Posterior vena cava (tissue), 2 donors: ENCODE results near the gene CNN3. TPM values are rescaled to one million over a fixed set of nuclear protein-coding genes. Genes with fewer than 3 reads are reported as not detected.

Source experiments
- DNase-seq: peaks from one replicate; pipeline ENCODE4 v3.0.0-alpha.2; 2020; ENCODE audit warnings: low spot score
- intact Hi-C, 2 donors: fragments of 100-400 bp; cut with DNase I; formaldehyde crosslinking; loops; one replicate each; pipeline versions ENCODE4 v1.14.1 to v1.14.2; 2022 to 2023
- total RNA-seq, 2 donors: library from RNA; stranded (reverse); fragmentation: NEBNext Ultra II Directional; extraction: Animal tissue kit (Norgen Biotek cat#: 25700); gene quantifications; one replicate each; pipeline ENCODE4 v1.2.1, GENCODE V29; 2021
- donor health status: DM: yes; HTN: yes; CAD: no.
- donor health status: DM: yes; HTN: yes; CAD: no.

Gene CNN3
- total RNA-seq, 2 donors from 2014 or later, result 385 to 542 TPM

- no peak for DNase-seq
- intact Hi-C loops, result loop anchor here (5.0 to 10.0 kb wide), 4 partner anchors 45 to 107 kb away; no protein-coding TSS in a partner anchor
These were observed 680 bp upstream of the CNN3 start for GRCh38 chr1:94927405-94928175.

GRCh38 chr1:94926126-94926914 is 590 bp downstream of the CNN3 start:
- peak; percentile 86 for DNase-seq
- intact Hi-C loops, result loop anchor here (5.0 to 10.0 kb wide), 4 partner anchors 46 to 108 kb away; no protein-coding TSS in a partner anchor

GRCh38 chr1:94925561-94926125 is 1.3 kb downstream of the CNN3 start:
- peak; percentile 88 for DNase-seq
- intact Hi-C loops, result loop anchor here (5.0 to 10.0 kb wide), 4 partner anchors 47 to 109 kb away; no protein-coding TSS in a partner anchor

DNA sequence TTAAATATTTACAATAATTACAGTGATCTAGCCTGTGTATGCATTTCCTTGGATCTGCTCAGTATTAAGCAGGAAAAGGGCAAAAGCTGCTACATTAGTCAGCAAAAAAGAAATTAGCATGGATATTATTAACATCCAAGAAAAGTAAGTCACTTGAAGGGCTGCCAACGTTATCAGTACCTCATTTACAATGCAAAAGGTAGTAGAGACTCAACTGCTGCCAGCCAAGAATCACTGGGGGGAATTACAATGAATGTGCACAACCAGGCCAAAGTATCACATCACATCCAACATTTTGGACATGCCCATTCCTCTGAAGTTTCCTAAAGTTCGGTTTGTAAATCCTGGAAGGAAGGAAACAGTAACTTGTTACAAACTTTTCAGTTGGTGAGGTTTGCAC is 1.9 kb downstream of the CNN3 start:
- no peak for DNase-seq
- intact Hi-C loops, result loop anchor here (5.0 to 10.0 kb wide), 4 partner anchors 47 to 110 kb away; no protein-coding TSS in a partner anchor

DNA sequence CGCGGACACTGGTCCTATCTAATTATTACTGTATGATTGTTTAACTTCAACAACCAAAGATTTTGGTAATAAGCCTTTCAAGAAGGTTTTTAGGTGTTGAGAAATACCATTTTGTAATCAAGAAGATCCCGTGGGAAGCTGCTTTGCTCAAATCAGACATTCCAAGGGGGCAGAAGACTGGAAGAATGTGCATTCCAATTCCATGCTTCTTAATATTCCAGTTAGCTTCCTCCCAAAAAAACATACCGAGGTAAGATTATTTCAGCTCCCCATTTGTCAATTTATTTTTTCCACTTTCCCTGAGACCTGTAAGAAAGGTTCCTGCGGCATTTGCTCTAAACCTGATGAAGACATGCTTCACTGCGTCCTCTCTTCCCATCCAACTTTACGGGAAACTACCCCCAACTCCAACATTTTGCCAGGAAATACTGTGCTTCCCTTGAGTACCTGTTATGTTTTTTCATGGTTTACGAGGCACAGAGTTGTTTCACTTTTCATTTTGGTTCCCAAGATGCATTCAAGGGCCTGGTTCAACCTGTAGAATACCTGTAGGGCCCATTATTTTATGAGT is 4.1 kb downstream of the CNN3 start:
- DNase-seq, result no peak
- intact Hi-C loops, result loop anchor here (5.0 to 10.0 kb wide), 3 partner anchors 68 to 112 kb away; no protein-coding TSS in a partner anchor

GRCh38 chr1:94921977-94922376 is 4.9 kb downstream of the CNN3 start:
- intact Hi-C loops, result loop anchor here (5.0 to 10.0 kb wide), 3 partner anchors 67 to 113 kb away; no protein-coding TSS in a partner anchor
- DNase-seq, result no peak

DNA sequence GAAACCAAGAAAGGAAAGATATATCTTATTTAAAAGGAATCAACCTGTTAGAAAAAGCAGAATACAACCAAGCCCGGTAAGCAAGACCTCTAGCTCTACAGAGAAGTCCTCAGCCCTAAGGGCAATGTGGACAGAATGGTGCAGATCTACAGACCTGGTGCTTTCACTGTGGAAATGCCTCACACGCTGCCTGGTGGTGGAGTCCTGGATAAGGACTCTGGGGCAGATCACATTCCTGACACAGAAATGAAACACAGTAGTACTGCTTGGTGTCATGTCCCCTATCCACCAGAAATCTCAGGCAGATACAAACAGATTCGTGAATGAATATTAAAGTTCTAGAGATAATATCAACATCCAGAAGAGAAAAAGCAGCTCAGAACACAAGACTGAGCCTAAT is 6.8 kb downstream of the CNN3 start:
- intact Hi-C loops, result loop anchor here (5.0 to 10.0 kb wide), 3 partner anchors 65 to 115 kb away; no protein-coding TSS in a partner anchor

DNA sequence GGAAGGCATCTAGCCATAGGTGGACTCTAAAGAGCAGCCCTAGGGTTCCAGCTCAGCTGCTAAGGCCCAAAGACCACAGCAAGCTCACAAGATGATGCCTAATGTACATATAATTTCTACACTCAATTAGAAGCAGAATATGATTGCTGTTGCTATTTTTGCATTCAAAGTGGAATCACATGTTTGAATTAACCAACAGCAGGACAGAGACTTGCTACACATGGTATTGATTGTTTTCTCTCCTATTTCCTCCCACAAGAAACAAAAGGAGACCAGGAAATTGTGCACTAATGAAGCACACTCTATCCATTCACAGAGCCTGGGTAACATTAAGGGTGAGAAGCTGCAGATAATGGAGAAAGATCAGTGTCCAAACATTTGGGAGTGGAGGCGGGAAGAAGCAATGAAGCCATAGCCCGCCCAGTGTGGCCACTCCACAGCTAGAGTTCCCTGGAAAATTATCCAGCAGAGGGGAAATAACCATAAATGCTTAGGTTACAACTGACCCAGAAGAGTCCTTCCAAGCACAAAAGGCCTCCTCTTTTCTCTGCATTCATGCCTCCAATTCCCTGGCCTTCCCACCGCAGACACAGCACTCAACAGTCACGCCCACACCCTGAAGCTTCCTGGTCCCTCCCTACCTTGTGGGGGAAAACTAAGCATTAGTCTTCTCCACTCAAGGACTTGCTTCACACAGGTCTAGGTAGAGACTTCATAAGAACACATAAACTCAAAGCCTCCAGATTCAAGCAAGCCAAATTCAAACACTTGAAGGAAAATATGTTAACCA is 7.5 kb downstream of the CNN3 start:
- intact Hi-C loops, result loop anchor here (5.0 to 10.0 kb wide), 3 partner anchors 65 to 115 kb away; no protein-coding TSS in a partner anchor
- no peak for DNase-seq

More for the DNA sequence above, 6.8 kb downstream of the CNN3 start:
- DNase-seq, result no peak

DNA sequence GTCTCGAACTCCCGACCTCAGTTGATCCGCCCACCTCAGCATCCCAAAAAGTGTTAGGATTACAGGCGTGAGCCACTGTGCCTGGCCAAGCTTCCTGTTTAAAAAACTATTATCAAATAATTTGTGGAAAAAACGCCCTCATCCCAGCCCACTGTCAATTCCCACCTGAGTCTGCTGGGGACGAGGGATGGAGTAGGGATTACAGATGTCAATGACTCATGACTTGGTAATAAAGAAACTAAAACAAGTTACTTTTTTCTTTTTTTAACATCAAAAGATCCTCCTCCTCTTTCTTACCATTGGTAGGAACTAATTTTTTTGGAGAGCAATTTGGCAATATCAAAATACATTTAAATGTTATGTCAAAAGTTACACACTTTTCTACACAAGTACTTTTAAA is 9.7 kb downstream of the CNN3 start:
- DNase-seq, result no peak
- intact Hi-C loops, result no loop called here

DNA sequence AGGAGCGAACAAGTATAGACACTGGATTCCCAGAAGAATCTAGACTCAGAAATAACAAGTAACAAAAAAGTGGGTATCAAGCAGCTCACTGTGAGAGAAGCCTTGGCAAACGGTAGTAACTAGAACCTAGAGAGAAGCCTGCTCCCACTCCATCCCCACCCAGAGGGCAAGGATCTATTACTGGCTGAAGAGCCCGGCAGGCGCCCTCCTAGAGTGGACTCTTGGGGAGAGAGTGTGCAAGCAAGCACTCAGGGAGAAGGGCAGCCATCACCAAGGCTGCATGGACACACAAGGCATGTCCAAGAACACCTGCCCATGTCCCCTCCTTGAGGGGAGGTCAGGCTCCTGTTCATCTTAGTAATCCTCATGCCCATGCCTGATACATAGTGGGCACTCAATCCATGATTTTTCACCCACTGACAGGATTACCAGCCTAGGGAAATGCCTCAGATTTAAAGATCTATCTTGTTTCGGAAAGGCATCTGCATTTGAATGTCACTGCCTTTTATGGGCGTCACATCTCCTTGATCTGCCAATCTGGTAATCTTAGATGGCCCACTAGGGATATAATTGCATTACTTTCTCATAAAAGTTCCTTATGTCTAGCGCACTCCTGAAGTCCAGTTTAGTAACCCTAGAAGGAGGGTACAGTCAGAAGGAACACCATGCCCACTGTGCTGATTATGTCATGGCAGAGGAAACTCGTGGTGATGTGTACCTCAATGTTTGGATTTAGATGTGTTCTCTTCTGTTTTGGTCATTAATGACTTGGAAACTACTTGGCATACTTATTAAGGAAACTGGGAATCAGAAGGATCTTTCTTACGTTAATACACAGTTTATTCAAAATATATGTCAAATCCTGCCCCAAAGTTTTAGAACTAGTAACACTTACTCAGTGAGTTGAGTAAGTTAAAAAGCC is 14.4 kb downstream of the CNN3 start:
- intact Hi-C loops, result no loop called here
- no peak for DNase-seq

DNA sequence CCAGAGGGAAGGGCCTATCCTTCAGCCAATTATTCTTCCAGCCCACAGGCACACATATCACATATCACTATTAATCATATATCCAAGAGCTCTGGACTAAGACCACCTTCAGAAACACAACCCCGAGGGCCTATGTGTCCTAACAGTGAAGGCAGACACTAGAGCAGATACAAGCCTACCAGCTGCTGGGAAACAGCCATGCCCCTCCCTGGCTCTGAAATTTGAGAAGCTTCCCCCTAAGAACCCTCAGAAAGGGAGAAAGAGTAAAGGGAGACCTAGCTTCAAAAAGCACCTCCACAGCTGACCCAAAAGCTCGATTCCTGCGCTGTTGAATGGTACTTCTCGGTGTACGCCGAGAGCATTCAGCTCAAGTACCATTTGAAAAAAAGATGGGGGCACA is 17.4 kb downstream of the CNN3 start:
- intact Hi-C loops, result loop anchor here in 1 of 2 donors (5.0 kb wide), 1 partner anchor 133 kb away; no protein-coding TSS in a partner anchor
- no peak for DNase-seq

GRCh38 chr1:94908965-94909364 is 17.9 kb downstream of the CNN3 start:
- intact Hi-C loops, result loop anchor here in 1 of 2 donors (5.0 kb wide), 1 partner anchor 133 kb away; no protein-coding TSS in a partner anchor
- no peak for DNase-seq

DNA sequence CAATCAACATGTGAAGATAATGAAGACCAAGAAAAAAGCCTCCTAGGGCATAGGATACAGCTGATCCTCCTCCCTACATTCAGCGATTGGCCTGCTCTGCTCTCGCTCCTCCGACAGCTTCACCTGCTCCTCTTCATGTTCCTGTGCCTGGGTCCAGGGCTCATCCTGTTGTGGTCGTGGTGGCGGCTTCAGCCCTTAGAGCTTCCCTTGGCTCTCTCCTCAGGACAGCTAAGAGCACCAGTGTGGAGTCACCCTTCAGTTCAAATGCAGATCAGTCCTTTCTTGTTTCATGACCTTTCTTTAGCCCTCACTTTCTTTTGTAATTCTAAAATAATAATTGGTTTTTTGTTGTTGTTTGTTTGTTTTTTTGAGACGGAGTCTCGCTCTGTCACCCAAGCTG is 18.7 kb downstream of the CNN3 start:
- DNase-seq, result no peak
- intact Hi-C loops, result loop anchor here in 1 of 2 donors (5.0 kb wide), 1 partner anchor 134 kb away; no protein-coding TSS in a partner anchor

DNA sequence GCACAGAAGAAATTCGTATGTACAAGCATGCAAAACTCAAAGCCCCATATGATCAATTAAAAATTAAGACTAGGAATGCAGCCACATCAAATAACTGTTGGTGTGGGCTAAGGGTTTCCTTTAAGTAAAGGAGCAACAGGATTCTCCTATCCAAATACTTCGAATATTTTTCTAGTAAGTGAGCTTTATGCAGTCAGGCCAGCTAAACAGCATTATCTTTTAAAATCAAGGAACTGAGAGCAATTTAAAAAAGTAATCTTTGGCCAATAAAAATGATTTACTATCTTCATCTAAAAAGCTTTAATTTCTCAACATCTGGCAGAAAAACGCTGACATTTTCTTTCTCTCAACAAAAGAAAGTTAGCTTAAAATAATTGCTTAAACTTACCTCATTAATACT is 19.8 kb downstream of the CNN3 start:
- intact Hi-C loops, result loop anchor here in 1 of 2 donors (5.0 kb wide), 1 partner anchor 135 kb away; no protein-coding TSS in a partner anchor
- DNase-seq, result no peak

DNA sequence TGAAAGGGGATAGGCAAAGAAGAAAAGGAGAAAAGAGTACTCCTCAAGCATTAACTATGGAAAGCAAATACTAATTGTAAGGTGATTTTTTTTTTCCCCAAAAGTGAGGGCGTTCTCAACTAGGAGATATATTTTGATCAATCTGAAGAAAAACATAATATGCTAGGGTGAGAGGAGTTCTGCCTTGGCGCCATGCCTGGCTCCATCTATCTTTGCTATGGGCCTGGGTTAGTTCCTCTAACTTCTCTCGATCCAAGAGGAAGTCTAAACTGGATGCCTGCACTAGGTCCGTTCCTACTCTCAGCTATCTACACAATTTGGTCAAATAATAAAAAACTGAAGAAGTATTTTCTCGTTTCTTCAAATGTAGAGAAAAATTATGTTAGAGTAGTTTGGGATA is 20.5 kb downstream of the CNN3 start:
- no peak for DNase-seq
- intact Hi-C loops, result loop anchor here in 1 of 2 donors (5.0 kb wide), 1 partner anchor 136 kb away; no protein-coding TSS in a partner anchor

- intact Hi-C loops, result loop anchor here in 1 of 2 donors (5.0 kb wide), 1 partner anchor 137 kb away; no protein-coding TSS in a partner anchor
- no peak for DNase-seq
These were observed 21.7 kb downstream of the CNN3 start for GRCh38 chr1:94905207-94905606.
